ENCODE results near the gene MED13L. TPM values are rescaled to one million over a fixed set of nuclear protein-coding genes. Genes with fewer than 3 reads are reported as not detected.

MED13L gene
- total RNA-seq, 1 donor from 2014 or later: 89.0 TPM

- H3K4me1 Mint-ChIP-seq: no peaks in the 10 kb centered on the region
- H3K27ac Mint-ChIP-seq (ENCODE audit: unreplicated experiment): no peak overlapping the region
- DNase-seq (ENCODE audit: low read depth, low spot score): no peak
- H3K27me3 Mint-ChIP-seq (ENCODE audit: low read depth): peaks cover 34% of the 10 kb centered on the region
- H3K9me3 Mint-ChIP-seq: peaks cover 5% of the 10 kb centered on the region
- H3K4me3 Mint-ChIP-seq: no peak overlapping the region
- TF ChIP-seq CTCF (conservative IDR thresholded peaks at IDR 0.05): no peak
- no peaks in the 10 kb centered on the region for H3K36me3 Mint-ChIP-seq (ENCODE audit: low read depth)
These were observed 351.3 kb downstream of the MED13L start for GRCh38 chr12:115926037-115926670.

- no peaks in the 10 kb centered on the region for H3K36me3 Mint-ChIP-seq (ENCODE audit: low read depth)
- H3K4me1 Mint-ChIP-seq: no peaks in the 10 kb centered on the region
- no peak for DNase-seq (ENCODE audit: low read depth, low spot score)
- no peak for TF ChIP-seq CTCF (conservative IDR thresholded peaks at IDR 0.05)
- H3K9me3 Mint-ChIP-seq: peaks cover 5% of the 10 kb centered on the region
- no peak overlapping the region for H3K27ac Mint-ChIP-seq (ENCODE audit: unreplicated experiment)
- peaks cover 53% of the 10 kb centered on the region for H3K27me3 Mint-ChIP-seq (ENCODE audit: low read depth)
- no peak overlapping the region for H3K4me3 Mint-ChIP-seq
These were observed 353.6 kb downstream of the MED13L start for GRCh38 chr12:115923851-115924250.

GRCh38 chr12:115922952-115923564 lies 354.4 kb downstream of the MED13L start:
- Mint-ChIP-seq H3K4me3 (no peak overlapping the region), H3K36me3 (ENCODE audit: low read depth) (no peaks in the 10 kb centered on the region), H3K4me1 (no peaks in the 10 kb centered on the region), H3K27me3 (ENCODE audit: low read depth) (peaks cover 61% of the 10 kb centered on the region), H3K9me3 (peaks cover 5% of the 10 kb centered on the region), H3K27ac (ENCODE audit: unreplicated experiment) (no peak overlapping the region)
- DNase-seq (ENCODE audit: low read depth, low spot score): no peak
- TF ChIP-seq CTCF (conservative IDR thresholded peaks at IDR 0.05): peak; percentile 50

- Mint-ChIP-seq H3K27me3 (ENCODE audit: low read depth) (peaks cover 80% of the 10 kb centered on the region), H3K36me3 (ENCODE audit: low read depth) (no peaks in the 10 kb centered on the region), H3K27ac (ENCODE audit: unreplicated experiment) (no peak overlapping the region), H3K9me3 (peaks cover 5% of the 10 kb centered on the region), H3K4me3 (no peak overlapping the region), H3K4me1 (no peaks in the 10 kb centered on the region)
- no peak for DNase-seq (ENCODE audit: low read depth, low spot score)
- TF ChIP-seq CTCF (conservative IDR thresholded peaks at IDR 0.05): no peak
These were observed 356.9 kb downstream of the MED13L start for GRCh38 chr12:115920395-115921183.

- Mint-ChIP-seq H3K4me1 (no peaks in the 10 kb centered on the region), H3K27ac (ENCODE audit: unreplicated experiment) (no peak overlapping the region), H3K27me3 (ENCODE audit: low read depth) (peaks cover 81% of the 10 kb centered on the region), H3K4me3 (no peak overlapping the region), H3K36me3 (ENCODE audit: low read depth) (no peaks in the 10 kb centered on the region), H3K9me3 (peaks cover 5% of the 10 kb centered on the region)
- no peak for TF ChIP-seq CTCF (conservative IDR thresholded peaks at IDR 0.05)
- no peak for DNase-seq (ENCODE audit: low read depth, low spot score)
These were observed 358.7 kb downstream of the MED13L start for GRCh38 chr12:115918763-115919162.

Data from neural crest cell (in vitro differentiated cells).